Thyroid gland (tissue), 4 donors: ENCODE measurements around the gene DTNB. TPM values are rescaled to one million over a fixed set of nuclear protein-coding genes. Genes with fewer than 3 reads are reported as not detected.

Experiments
- DNase-seq, 2 donors: peaks; one replicate each; pipeline ENCODE4 v3.0.0-alpha.2; 2019
- H3K27ac ChIP-seq, 3 donors: fragments of 200-600 bp; sonication (generic); 1 replicate in 2 of 3; 2 replicates in 1 of 3; pipeline ENCODE4 v1.5.1; 2016 to 2019; ENCODE audit warnings: mild to moderate bottlenecking in 1 of 3, moderate library complexity in 1 of 3
- H3K27me3 ChIP-seq: fragments of 200-600 bp; sonication (generic); one replicate; pipeline ENCODE4 v1.5.1; 2019
- H3K36me3 ChIP-seq, 2 donors: fragments of 200-600 bp; sonication (generic); one replicate each; pipeline ENCODE4 v1.5.1; 2016 to 2019
- H3K4me1 ChIP-seq, 2 donors: fragments of 200-600 bp; sonication (generic); one replicate each; pipeline ENCODE4 v1.5.1; 2017 to 2019
- H3K4me3 ChIP-seq, 3 donors: fragments of 200-600 bp; sonication (generic); replicated peaks in 1 of 3; 1 replicate in 2 of 3; 2 replicates in 1 of 3; pipeline ENCODE4 v1.5.1; 2016; ENCODE audit warnings: mild to moderate bottlenecking in 1 of 3
- H3K9me3 ChIP-seq: fragments of 200-600 bp; sonication (generic); one replicate; pipeline ENCODE4 v1.5.1; 2017
- CTCF ChIP-seq, 6 experiments: fragments of 200-600 bp in 3 of 6; fragments of 450-650 bp in 3 of 6; sonication (generic) in 3 of 6; IDR thresholded peaks; one replicate each; pipeline ENCODE4 v1.5.1; 2016 to 2019; ENCODE audit warnings: antibody characterized with exemption in 6 of 6, mild to moderate bottlenecking in 2 of 6, inconsistent platforms in 1 of 6, moderate library complexity in 1 of 6
- POLR2A ChIP-seq, 2 donors: fragments of 450-650 bp; IDR thresholded peaks; one replicate each; pipeline ENCODE4 v1.6.1; 2017; ENCODE audit warnings: antibody characterized with exemption in 2 of 2, mild to moderate bottlenecking in 2 of 2, moderate library complexity in 1 of 2
- WGBS, 2 donors: methylation state at CpG; one replicate each; pipeline ENCODE4 v1.1.5; 2017; 5-methylcytosine and 5-hydroxymethylcytosine counted together
- intact Hi-C: fragments of 100-400 bp; cut with DNase I; formaldehyde crosslinking; loops from one replicate; pipeline ENCODE4 v1.15.1; 2023
- total RNA-seq, 4 donors: library from RNA; depleted of rRNA; stranded (reverse); fragments of >200 nt; gene quantifications; one replicate each; pipeline ENCODE4 v1.2.3, GENCODE V29; 2016

The DTNB gene
- total RNA-seq, 4 donors from 2014 or later = 38.9 to 75.2 (median 55.5) TPM

- WGBS, 2 donors = 42 to 52% methylated on average over 4 to 18 of the region's 20 CpGs
- peak; percentile 92 to 94 for DNase-seq
- Histone ChIP-seq H3K4me1 (peaks cover 8 to 23% of the 10 kb centered on the region in 2 donors), H3K4me3 (no peak overlapping the region), H3K36me3 (no peaks in the 10 kb centered on the region), H3K27me3 (no peaks in the 10 kb centered on the region), H3K27ac (peak overlapping the region; percentile 17 to 45 (median 38)), H3K9me3 (no peaks in the 10 kb centered on the region)
- intact Hi-C loops = loop anchor here (10.0 kb wide), 1 partner anchor 151 kb away; no protein-coding TSS in a partner anchor
- TF ChIP-seq POLR2A (IDR thresholded peaks at IDR 0.05) (no peak), CTCF (IDR thresholded peaks at IDR 0.05) (peak in 4 of 6 experiments; percentile 12 to 57 (median 30))
Observed at GRCh38 chr2:25373269-25373981, 300.0 kb downstream of the DTNB start.

GRCh38 chr2:25372405-25373268, 300.7 kb downstream of the DTNB start:
- peaks cover 8 to 23% of the 10 kb centered on the region in 2 donors for H3K4me1 ChIP-seq
- TF ChIP-seq CTCF (IDR thresholded peaks at IDR 0.05) (no peak), POLR2A (IDR thresholded peaks at IDR 0.05) (no peak)
- H3K27ac ChIP-seq = peak overlapping the region; percentile 17 to 45 (median 38)
- H3K4me3 ChIP-seq = no peak overlapping the region
- no peaks in the 10 kb centered on the region for H3K27me3 ChIP-seq
- no peaks in the 10 kb centered on the region for H3K36me3 ChIP-seq
- intact Hi-C loops = loop anchor here (10.0 kb wide), 1 partner anchor 152 kb away; no protein-coding TSS in a partner anchor
- no peak for DNase-seq
- no peaks in the 10 kb centered on the region for H3K9me3 ChIP-seq
- 79 to 86% methylated on average over 24 to 25 of the region's 25 CpGs for WGBS, 2 donors

GRCh38 chr2:25371253-25372241, 301.8 kb downstream of the DTNB start:
- H3K4me1 ChIP-seq = peaks cover 8 to 15% of the 10 kb centered on the region in 2 donors
- H3K36me3 ChIP-seq = no peaks in the 10 kb centered on the region
- H3K27ac ChIP-seq = no peak overlapping the region
- H3K9me3 ChIP-seq = no peaks in the 10 kb centered on the region
- 90 to 93% methylated on average over 27 of the region's 27 CpGs for WGBS, 2 donors
- H3K4me3 ChIP-seq = no peak overlapping the region
- no peaks in the 10 kb centered on the region for H3K27me3 ChIP-seq
- TF ChIP-seq POLR2A (IDR thresholded peaks at IDR 0.05) = no peak
- TF ChIP-seq CTCF (IDR thresholded peaks at IDR 0.05) = no peak
- DNase-seq = no peak
- intact Hi-C loops = loop anchor here (10.0 kb wide), 1 partner anchor 153 kb away; no protein-coding TSS in a partner anchor

GRCh38 chr2:25369876-25370275, 303.5 kb downstream of the DTNB start:
- 70 to 72% methylated on average over 5 of the region's 5 CpGs for WGBS, 2 donors
- DNase-seq = no peak
- Histone ChIP-seq H3K27ac (no peak overlapping the region), H3K4me3 (no peak overlapping the region), H3K4me1 (peaks cover 8 to 12% of the 10 kb centered on the region in 2 donors), H3K9me3 (no peaks in the 10 kb centered on the region), H3K36me3 (no peaks in the 10 kb centered on the region), H3K27me3 (no peaks in the 10 kb centered on the region)
- intact Hi-C loops = loop anchor here (10.0 kb wide), 1 partner anchor 155 kb away; no protein-coding TSS in a partner anchor
- TF ChIP-seq CTCF (IDR thresholded peaks at IDR 0.05) = no peak
- no peak for TF ChIP-seq POLR2A (IDR thresholded peaks at IDR 0.05)
